PC-3 (cell line): ENCODE measurements around the gene RELL2. TPM values are rescaled to one million over a fixed set of nuclear protein-coding genes. Genes with fewer than 3 reads are reported as not detected.

Experiments
- ATAC-seq: fragments of 200-7000 bp; cut with Tn5 transposase; 2 replicates; pipeline ENCODE4 v1.9.1; 2020; ENCODE audit warnings: mild to moderate bottlenecking, moderate library complexity
- BruUV-seq: library from RNA; stranded (reverse); fragments of 400-500 nt; replicated peaks from 2 replicates; lab custom pipeline; 2021; lab: Mats Ljungman, UMichigan
- CTCF ChIA-PET: fragments of 300-600 bp; sonication (Branson Sonifier 250); formaldehyde crosslinking; loops from one replicate; lab custom pipeline; 2022; ENCODE audit warnings: antibody characterized with exemption; lab: Charles Lee
- POLR2A ChIA-PET: fragments of 300-600 bp; sonication (Branson Sonifier 250); formaldehyde crosslinking; loops from one replicate; lab custom pipeline; 2022; ENCODE audit warnings: antibody characterized with exemption; ENCODE audit not compliant: unreplicated experiment; lab: Charles Lee
- DNase-seq: peaks from one replicate; pipeline ENCODE4 v3.0.0-alpha.2; 2015
- H2AFZ ChIP-seq: fragments of 300-600 bp; sonication (generic); 2 replicates; pipeline ENCODE4 v1.6.0; 2016; ENCODE audit warnings: antibody characterized with exemption, low read length
- H3F3A ChIP-seq: fragments of 300-600 bp; sonication (generic); one replicate; pipeline ENCODE4 v1.6.0; 2017; ENCODE audit warnings: antibody characterized with exemption, low read length, control low read depth, mild to moderate bottlenecking; ENCODE audit not compliant: unreplicated experiment
- H3K27ac ChIP-seq: fragments of 300-600 bp; sonication (generic); 2 replicates; pipeline ENCODE4 v1.5.1; 2016; ENCODE audit warnings: mild to moderate bottlenecking, low read length
- H3K27me3 ChIP-seq: fragments of 300-600 bp; sonication (generic); 2 replicates; pipeline ENCODE4 v1.6.1; 2016; ENCODE audit warnings: low read length, mixed read lengths
- H3K36me3 ChIP-seq: fragments of 300-600 bp; sonication (generic); 2 replicates; pipeline ENCODE4 v1.6.1; 2016; ENCODE audit warnings: low read depth, mixed run types, low read length, mixed read lengths
- H3K4me1 ChIP-seq: fragments of 300-600 bp; sonication (generic); 2 replicates; pipeline ENCODE4 v1.5.1; 2016; ENCODE audit warnings: low read length; ENCODE audit not compliant: insufficient read depth
- H3K4me2 ChIP-seq: fragments of 300-600 bp; sonication (generic); 2 replicates; pipeline ENCODE4 v1.6.0; 2016; ENCODE audit warnings: low read length
- H3K4me3 ChIP-seq: fragments of 300-600 bp; sonication (generic); 2 replicates; pipeline ENCODE4 v1.5.1; 2016; ENCODE audit warnings: mild to moderate bottlenecking, low read length, mixed read lengths
- H3K79me2 ChIP-seq: fragments of 300-600 bp; sonication (generic); 2 replicates; pipeline ENCODE4 v1.6.1; 2017; ENCODE audit warnings: low read length, mixed read lengths
- H3K9ac ChIP-seq: fragments of 300-600 bp; sonication (generic); 2 replicates; pipeline ENCODE4 v1.6.0; 2016; ENCODE audit warnings: mild to moderate bottlenecking, low read length
- H3K9me2 ChIP-seq: fragments of 300-600 bp; sonication (generic); replicated peaks from 2 replicates; pipeline ENCODE4 v1.6.1; 2016; ENCODE audit warnings: mixed run types, low read length, mixed read lengths
- H3K9me3 ChIP-seq: fragments of 300-600 bp; sonication (generic); 2 replicates; pipeline ENCODE4 v1.6.1; 2016; ENCODE audit warnings: low read length, mixed read lengths
- H4K20me1 ChIP-seq: fragments of 300-600 bp; sonication (generic); 2 replicates; pipeline ENCODE4 v1.6.1; 2016; ENCODE audit warnings: low read length, mixed read lengths
- EZH2 ChIP-seq: fragments of 300-600 bp; sonication (generic); IDR thresholded peaks from one replicate; pipeline ENCODE4 v1.6.1; 2017; ENCODE audit warnings: antibody characterized with exemption, mild to moderate bottlenecking, low read length; ENCODE audit not compliant: unreplicated experiment
- EZH2phosphoT487 ChIP-seq: fragments of 300-600 bp; sonication (generic); IDR thresholded peaks from 2 replicates; pipeline ENCODE4 v1.6.1; 2018; ENCODE audit warnings: mild to moderate bottlenecking, antibody characterized with exemption, low read length, borderline replicate concordance
- intact Hi-C: fragments of 100-400 bp; cut with micrococcal nuclease; formaldehyde crosslinking; loops from 2 replicates; pipeline ENCODE4 v1.9.0; 2023
- total RNA-seq: library from RNA; depleted of rRNA; stranded (reverse); fragments of >200 nt; gene quantifications from 2 replicates; pipeline ENCODE4 v1.2.3, GENCODE V29; 2014
- TF ChIP-seq, protein P1 (sequence below): fragments of 300-600 bp; sonication (generic); conservative IDR thresholded peaks from 2 replicates; pipeline ENCODE4 v1.5.1; 2017; ENCODE audit warnings: antibody characterized with exemption, low read depth, mild to moderate bottlenecking, low read length

RELL2 gene
- total RNA-seq, 1 experiment from 2014 or later, result 5.6 TPM

DNA sequence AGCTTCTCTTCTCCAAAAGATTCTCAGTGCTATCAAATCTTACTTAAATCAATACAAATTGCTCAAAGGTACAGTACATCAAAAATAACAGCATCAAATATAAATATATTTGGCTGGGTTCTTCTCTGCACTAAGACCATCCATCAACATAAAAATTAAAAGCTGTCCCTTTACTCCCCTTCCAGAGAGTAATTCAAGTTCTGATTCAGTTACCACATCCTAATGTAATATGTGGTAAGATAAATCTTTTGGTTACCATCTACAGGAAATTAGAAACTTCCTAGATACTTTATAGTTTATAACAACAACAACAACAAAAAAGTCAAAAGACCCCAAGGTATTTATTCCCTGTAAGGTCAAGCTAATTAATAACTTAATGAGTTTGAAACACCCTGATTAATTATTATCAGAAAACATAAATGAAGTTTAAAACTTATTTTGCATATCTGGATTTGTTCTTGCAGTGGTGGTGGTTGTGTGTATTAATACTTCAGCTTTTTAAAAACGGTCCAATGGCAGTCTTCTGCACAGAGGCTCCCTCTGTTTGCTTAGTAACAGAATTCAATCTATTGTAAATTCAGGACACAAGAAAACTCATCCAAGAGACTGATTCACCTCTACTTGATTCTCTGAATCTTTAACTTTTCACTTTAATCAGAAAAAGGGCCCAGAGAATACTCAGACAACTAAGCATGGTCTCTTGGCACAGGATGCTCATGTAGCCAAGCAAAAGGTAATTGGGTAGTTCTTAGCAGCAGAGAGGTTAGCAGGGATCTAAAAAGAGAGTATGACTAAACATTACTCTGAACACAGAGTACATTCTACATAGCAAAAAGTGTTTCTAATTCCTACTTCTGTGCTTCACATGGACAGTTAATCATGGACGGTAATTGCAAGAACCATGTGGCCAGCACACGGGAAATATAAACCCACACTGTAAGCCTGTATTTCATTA, 38.1 kb upstream of the RELL2 start:
- Histone ChIP-seq H3K4me3 (no peak overlapping the region), H3K9ac (no peak overlapping the region), H3K36me3 (no peaks in the 10 kb centered on the region), H3K9me3 (no peaks in the 10 kb centered on the region), H2AFZ (no peak overlapping the region), H4K20me1 (peaks cover 9% of the 10 kb centered on the region; the same call in 1 of the 2 replicates), H3K79me2 (peaks cover 85% of the 10 kb centered on the region), H3K27me3 (no peaks in the 10 kb centered on the region), H3K4me2 (no peak overlapping the region), H3K27ac (no peak overlapping the region), H3K4me1 (peaks cover 3% of the 10 kb centered on the region), H3F3A (no peaks in the 10 kb centered on the region), H3K9me2 (no peaks in the 10 kb centered on the region)
- no TSS peak for BruUV-seq
- ATAC-seq, result peak; percentile 46
- POLR2A ChIA-PET, result no interaction called here
- no peak for TF ChIP-seq EZH2
- no peak for DNase-seq
- intact Hi-C loops, result no loop called here
- CTCF ChIA-PET, result no interaction called here

DNA sequence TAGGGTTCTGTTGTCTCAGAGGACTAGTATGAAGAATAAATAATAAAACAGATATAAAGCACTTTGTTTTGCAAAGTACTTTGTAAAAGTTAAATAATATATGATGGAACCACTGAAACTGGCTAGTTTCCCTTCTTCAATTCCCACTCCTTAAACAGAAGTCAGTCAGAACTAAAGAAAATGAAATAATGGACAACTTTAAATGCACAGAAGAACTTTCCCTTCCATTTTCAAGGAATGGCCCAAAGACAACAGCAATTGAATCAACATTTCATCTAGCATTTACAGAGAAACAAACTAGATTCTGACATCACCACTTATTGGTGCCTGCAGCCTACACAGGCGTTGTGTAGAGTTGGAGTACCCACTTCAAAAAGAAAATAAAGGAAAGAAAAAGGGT, 34.2 kb upstream of the RELL2 start:
- DNase-seq (no peak), ATAC-seq (no peak)
- Histone ChIP-seq H3K4me3 (no peak overlapping the region), H3K36me3 (no peaks in the 10 kb centered on the region), H3K9ac (no peak overlapping the region), H4K20me1 (peaks cover 11% of the 10 kb centered on the region; the same call in 1 of the 2 replicates), H3K27me3 (no peaks in the 10 kb centered on the region), H3K79me2 (peaks cover 98% of the 10 kb centered on the region), H3K4me1 (peaks cover 22% of the 10 kb centered on the region), H3K27ac (no peak overlapping the region), H3F3A (no peaks in the 10 kb centered on the region), H2AFZ (no peak overlapping the region), H3K9me2 (no peaks in the 10 kb centered on the region), H3K9me3 (no peaks in the 10 kb centered on the region), H3K4me2 (no peak overlapping the region)
- POLR2A ChIA-PET, result no interaction called here
- CTCF ChIA-PET, result no interaction called here
- intact Hi-C loops, result no loop called here
- no peak for TF ChIP-seq EZH2phosphoT487
- TF ChIP-seq EZH2, result no peak
- TF ChIP-seq, protein P1, sequence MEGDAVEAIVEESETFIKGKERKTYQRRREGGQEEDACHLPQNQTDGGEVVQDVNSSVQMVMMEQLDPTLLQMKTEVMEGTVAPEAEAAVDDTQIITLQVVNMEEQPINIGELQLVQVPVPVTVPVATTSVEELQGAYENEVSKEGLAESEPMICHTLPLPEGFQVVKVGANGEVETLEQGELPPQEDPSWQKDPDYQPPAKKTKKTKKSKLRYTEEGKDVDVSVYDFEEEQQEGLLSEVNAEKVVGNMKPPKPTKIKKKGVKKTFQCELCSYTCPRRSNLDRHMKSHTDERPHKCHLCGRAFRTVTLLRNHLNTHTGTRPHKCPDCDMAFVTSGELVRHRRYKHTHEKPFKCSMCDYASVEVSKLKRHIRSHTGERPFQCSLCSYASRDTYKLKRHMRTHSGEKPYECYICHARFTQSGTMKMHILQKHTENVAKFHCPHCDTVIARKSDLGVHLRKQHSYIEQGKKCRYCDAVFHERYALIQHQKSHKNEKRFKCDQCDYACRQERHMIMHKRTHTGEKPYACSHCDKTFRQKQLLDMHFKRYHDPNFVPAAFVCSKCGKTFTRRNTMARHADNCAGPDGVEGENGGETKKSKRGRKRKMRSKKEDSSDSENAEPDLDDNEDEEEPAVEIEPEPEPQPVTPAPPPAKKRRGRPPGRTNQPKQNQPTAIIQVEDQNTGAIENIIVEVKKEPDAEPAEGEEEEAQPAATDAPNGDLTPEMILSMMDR, result no peak
- BruUV-seq, result no TSS peak

DNA sequence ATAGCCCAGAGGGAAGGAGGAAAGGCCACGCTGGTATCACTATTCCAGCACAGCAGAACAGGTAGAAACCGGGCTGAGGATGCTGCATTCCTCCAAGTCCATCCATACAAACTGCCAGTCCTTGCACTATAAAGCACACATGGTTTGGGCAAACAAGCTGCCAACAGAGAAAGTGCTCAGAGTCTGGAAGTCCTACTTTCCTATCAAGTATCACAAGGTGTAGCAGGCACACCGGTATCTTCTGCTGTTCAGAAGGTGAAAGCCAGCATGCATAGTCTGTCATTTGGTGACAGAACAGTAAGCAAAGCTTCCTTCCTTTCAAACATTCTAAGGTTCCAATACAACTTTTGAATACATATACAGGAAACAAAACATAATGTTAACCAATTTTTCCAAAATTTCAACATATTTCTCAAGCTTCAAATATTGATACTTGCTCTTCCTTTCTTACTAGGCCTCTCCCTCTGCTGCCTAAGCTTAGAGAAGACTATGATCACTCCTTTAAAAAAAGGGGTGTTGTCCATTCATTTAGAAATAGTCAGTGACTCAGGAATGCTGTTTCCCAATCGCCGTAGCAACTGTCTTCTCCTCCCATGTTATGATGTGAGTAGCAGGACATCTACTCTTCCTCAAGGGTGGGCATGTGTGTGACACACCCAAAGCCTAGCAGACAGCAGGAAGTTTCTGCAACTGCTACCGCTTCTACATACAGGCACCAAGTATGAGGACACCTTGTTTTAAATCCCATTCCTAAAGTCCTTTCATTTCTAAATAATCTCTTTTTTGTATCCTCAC, 32.7 kb upstream of the RELL2 start:
- intact Hi-C loops, result loop anchor here (1.0 kb wide), 1 partner anchor 15 kb away; no protein-coding TSS in a partner anchor
- H3K4me2 ChIP-seq, result peak overlapping the region; percentile 60
- ATAC-seq (peak; percentile 98), DNase-seq (peak; percentile 90)
- H3K27me3 ChIP-seq, result no peaks in the 10 kb centered on the region
- peak overlapping the region; percentile 58 for H3K27ac ChIP-seq
- H4K20me1 ChIP-seq, result peaks cover 13% of the 10 kb centered on the region; the same call in 1 of the 2 replicates
- peaks cover 98% of the 10 kb centered on the region for H3K79me2 ChIP-seq
- no peak overlapping the region for H3K4me3 ChIP-seq
- peaks cover 22% of the 10 kb centered on the region for H3K4me1 ChIP-seq
- no peak overlapping the region for H2AFZ ChIP-seq
- no peaks in the 10 kb centered on the region for H3K9me2 ChIP-seq
- H3K9ac ChIP-seq, result no peak overlapping the region
- POLR2A ChIA-PET, result interaction anchor here (0.6 kb wide), 1 partner anchor 38 kb away, joined by 3 read pairs; no protein-coding TSS in a partner anchor
- no peaks in the 10 kb centered on the region for H3K36me3 ChIP-seq
- TSS peak; percentile 49 for BruUV-seq
- no peaks in the 10 kb centered on the region for H3F3A ChIP-seq
- CTCF ChIA-PET, result interaction anchor here (0.7 to 1.1 kb wide), 3 partner anchors 12 to 16 kb away, joined by 3 to 5 read pairs (median 5); partner anchors contain the start of gene DIAPH1
- H3K9me3 ChIP-seq, result no peaks in the 10 kb centered on the region
- TF ChIP-seq EZH2phosphoT487 (no peak), EZH2 (no peak)
- TF ChIP-seq, protein P1, result no peak
